Measurements from ENCODE around the gene RAD52.

DNA sequence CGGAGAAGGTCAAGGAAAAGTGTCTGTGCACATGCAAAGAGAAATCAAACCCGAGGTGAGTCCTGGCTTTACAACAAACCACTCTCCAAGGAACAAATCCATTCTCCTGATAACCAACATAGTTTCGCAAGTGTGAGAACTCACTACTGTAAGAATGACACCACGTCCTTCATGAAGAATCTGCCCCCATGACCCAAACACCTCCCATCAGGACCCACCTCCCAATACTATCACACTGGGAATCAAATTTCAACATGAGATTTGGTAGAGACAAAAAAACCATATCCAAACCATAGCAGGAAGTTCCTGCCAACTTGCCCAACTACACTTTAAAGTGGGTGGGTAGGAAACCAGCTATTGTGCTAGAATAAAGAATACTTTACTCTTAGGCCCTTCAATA is 39.2 kb upstream of the RAD52 start:
- TF ChIP-seq EP300 (IDR thresholded peaks at IDR 0.05) (no peak), POLR2A (IDR thresholded peaks at IDR 0.05) (no peak)
- TF ChIP-seq, protein P1, sequence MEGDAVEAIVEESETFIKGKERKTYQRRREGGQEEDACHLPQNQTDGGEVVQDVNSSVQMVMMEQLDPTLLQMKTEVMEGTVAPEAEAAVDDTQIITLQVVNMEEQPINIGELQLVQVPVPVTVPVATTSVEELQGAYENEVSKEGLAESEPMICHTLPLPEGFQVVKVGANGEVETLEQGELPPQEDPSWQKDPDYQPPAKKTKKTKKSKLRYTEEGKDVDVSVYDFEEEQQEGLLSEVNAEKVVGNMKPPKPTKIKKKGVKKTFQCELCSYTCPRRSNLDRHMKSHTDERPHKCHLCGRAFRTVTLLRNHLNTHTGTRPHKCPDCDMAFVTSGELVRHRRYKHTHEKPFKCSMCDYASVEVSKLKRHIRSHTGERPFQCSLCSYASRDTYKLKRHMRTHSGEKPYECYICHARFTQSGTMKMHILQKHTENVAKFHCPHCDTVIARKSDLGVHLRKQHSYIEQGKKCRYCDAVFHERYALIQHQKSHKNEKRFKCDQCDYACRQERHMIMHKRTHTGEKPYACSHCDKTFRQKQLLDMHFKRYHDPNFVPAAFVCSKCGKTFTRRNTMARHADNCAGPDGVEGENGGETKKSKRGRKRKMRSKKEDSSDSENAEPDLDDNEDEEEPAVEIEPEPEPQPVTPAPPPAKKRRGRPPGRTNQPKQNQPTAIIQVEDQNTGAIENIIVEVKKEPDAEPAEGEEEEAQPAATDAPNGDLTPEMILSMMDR (IDR thresholded peaks at IDR 0.05), result no peak
